GM21786 (cell line): ENCODE results near the gene SUFU.
A peak's percentile ranks its signal among the peaks of the same experiment; 100 is the strongest.
"Not testable (repeated sequence)": the region's sequence is repeated elsewhere in the genome, so short reads cannot be mapped to it uniquely, and the experiment has no call there.

Experiments
- ATAC-seq: cut with Tn5 transposase; IDR thresholded peaks from one replicate; pipeline ENCODE4 v1.9.1; 2021; ENCODE audit not compliant: unreplicated experiment

The SUFU gene

DNA sequence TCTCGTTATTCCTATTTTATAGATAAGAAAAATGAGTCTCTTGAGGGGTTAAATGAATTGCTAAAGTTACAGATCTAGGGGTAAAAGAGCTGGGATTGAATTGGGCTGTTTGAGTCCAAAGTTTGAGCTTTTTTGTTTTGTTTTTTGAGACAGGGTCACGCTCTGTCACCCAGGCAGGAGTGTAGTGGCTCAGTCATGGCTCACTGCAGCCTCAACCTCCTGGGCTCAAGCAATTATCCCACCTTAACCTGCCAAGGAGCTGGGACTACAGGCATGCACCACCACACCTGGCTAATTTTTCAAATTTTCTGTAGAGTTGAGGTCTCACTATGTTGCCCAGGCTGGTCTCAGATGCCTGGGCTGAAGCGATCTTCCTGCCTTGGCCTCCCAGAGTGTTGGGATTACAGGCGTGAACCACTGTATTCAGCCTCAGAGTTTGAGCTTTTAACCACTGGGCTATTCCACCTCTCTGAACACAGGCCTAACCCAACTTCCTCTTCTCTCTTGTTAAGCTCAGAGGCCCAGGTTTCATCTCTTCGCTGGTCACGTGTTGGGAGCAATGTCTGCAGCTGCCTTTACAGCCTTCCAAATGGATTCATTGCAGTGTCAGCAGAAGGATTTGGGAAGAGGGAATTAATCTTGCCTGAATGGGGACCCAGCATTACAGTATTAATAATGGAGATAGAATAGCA is 8.0 kb downstream of the SUFU start:
- ATAC-seq: peak; percentile 94

DNA sequence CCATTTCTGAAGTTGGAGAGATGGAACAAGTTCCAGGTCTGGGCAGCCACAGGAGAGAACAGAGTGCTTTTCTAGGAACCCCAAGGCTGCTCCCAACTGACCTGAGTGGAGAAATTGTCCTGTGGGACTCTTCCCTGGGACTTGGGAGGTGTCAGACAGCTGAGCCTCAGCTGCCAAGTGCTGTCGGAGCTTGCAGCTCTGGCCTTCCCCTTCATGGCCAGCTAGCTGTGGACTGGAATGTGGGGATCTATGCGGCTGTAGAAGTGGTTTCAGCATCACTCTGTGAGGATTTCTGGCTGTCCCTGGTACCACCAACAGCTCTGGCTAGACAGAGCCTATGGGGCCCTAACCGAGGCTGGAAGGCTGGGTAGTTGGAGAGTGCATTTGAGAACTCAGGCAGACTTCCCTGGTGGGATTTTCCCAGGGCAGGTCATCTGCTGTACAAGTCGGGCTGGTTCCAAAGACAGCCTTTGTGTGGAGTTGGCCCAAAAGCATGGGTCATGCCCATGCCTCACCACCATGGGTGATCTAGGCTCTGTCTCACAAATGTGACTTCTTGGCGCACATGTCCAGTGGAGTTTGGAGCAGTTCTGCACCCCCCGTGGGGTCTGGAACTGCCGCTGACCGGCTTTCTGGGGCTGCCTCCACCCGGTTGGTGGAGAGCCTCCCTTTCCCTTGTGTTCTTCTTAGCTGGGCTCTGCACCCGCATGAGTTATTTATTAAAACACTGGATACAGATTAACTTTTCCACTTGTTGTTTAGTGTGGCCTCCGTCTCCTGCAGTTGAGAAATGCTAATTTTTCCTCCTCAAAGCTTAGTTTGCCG is 10.9 kb downstream of the SUFU start:
- ATAC-seq: no peak

DNA sequence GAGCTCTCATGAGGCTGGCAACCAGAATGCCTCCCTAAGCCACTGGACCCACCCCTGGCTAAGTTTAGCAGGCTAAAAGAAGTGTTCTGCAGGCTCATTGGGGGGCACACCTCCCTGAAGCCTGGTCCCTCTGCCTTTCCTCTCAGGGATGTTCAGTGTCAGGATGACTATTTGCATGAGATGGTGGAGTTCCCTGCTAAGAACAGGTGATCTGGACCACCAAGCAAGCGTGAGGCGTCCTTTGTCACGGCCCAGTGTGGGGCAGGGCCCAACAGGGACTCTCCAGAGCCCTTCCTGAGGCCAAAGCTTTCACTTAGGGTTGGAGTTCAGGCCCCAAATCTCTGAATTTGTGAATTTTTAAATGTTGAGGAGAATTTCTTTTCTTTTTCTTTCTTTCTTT is 12.0 kb downstream of the SUFU start:
- no peak for ATAC-seq

DNA sequence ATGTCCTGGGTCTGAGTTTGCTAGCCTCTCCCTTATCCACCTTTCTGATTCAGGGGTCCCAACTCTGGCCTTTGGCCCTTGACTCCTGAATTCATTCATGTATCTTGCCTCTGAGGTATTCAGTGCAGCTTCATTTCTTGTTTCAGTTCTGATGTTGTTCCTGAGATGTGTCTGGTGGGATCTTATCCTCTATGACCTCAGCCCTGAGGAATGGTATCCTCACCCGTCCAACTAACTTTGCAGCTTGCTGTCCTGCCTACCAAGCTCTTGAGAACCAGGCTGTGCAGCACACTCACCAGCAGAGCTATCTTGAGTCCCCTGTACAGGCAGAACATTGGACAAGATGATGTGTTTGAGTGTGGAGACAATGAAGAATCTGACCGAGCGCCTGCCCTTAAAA is 13.8 kb downstream of the SUFU start:
- ATAC-seq: no peak

DNA sequence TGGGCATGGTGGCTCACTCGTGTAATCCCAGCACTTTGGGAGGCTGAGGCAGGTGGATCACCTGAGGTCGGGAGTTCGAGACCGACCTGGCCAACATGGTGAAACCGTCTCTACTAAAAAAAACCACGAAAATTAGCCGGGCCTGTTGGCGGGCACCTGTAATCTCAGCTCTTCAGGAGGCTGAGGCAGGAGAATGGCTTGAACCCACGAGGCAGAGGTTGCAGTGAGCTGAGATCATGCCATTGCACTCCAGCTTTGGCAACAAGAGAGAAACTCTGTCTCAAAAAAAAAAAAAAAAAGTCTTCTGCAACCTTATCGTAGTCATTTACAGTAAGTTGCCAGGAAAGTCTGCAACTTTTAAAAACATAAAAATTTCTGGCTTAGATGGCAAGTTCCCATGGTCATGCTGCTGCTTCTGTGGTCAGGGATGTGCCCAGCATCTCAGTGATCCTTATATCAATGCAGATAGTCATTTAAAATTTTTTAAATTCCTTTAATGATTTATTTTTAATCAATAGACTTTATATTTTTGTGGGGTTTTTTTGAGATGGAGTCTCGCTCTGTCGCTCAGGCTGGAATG is 15.6 kb downstream of the SUFU start:
- no peak for ATAC-seq

DNA sequence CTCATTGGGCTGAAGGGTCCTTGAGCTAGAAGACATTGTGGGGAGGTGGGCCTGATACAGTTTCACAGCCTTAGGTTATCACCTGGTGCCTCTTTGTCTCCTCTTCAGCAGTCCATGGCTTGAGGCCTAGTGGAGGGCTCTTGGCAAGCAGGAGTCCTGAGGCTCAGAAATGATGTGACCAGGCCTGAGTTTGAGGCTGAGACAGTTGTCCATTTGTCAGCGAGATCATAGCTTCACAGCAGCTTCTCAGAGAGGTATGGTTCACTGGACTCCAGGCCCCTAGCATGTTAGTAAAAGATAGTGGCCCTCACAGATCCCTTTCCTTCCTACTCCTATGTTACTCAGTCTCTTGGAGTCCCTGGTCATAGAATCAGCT is 19.1 kb downstream of the SUFU start:
- no peak for ATAC-seq

DNA sequence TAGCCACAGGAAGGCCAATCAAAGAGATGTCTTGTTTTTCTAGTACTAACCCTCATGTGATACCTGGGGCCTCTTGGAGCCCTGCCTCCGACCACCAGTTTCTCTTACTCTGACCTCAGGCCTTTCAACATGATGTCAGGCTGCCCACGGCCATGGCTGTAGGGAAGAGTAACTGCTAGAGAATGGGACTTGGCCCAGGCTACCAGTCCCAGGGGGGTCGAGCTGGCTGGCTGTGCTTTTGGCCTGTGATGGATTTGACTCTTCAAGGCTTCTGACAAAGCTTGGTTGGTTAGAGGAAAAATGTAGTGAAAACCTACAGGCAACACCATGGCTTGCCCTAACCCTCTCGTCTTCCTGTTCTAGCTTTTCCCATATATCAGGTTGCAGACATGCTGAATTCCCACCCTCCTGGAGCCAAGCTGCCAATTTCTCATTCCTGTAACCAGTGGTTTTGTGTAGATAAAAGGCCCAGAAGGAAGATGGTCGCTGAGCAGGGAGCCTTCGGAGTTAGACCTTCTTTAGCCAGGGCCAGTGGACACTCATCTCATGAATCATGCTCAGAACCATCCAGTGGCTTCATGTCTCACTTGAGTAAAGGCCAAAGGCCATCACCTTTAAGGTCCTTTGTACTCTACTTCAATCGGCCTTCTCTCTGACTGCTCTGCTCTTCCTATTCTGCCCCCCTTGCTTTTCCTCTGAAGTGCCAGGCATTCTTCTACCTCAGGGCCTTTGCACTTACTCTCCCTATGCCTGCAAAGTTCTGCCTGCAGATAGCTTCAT is 19.7 kb downstream of the SUFU start:
- no peak for ATAC-seq

DNA sequence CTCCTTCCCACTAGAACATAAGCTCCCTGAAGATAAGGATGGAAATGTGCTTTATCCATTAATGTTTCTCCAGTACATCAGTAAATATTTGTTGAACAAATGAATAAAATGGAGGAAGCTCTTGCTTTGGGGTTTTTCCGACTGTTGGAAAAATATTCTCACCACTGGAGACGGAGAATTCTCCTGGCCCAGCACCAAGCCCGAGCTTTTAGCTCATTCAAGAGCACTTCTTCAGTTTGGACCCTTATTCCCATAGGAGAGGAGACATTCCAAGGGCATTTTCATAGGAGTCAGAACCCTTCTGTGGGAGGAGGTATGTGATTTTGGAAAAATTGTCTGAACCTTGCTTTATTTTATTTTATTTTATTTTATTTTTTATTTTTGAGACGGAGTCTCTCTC is 21.0 kb downstream of the SUFU start:
- ATAC-seq: no peak

DNA sequence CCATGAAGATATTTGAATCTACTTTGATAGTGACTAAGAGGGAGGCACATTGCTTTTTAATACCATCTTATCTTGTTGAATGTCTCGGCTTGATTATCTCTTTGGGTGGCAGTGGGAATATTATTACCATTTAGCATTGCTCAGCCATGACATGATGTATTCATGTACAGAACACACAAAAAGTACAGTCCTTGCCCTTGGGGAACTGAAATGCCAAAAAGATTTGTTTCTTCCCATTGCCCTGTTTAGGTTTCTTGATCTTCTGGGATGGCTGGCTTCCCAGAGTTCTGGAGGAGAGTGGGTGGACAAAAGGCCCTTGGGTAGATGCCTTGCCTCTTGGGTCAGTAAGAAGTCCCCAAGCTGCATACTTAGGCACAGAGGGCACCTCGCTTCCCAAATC is 23.8 kb downstream of the SUFU start:
- no peak for ATAC-seq

DNA sequence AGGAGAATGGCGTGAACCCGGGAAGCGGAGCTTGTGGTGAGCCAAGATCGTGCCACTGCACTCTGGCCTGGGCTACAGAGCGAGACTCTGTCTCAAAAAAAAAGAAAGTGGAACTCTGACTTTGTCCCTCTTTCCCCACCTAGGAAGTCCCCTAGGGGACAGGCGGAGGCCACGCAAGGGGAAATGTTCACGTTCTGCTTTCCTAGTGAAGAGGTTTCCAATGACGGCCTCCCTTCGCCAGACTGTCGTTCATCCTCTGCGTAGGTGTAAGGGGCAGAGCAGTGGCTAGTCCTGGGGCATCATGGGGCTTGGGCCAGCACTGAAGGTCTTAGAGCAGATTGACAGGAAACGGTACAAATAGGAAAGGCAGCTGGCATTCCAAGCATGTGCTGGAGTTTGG is 30.6 kb downstream of the SUFU start:
- no peak for ATAC-seq

DNA sequence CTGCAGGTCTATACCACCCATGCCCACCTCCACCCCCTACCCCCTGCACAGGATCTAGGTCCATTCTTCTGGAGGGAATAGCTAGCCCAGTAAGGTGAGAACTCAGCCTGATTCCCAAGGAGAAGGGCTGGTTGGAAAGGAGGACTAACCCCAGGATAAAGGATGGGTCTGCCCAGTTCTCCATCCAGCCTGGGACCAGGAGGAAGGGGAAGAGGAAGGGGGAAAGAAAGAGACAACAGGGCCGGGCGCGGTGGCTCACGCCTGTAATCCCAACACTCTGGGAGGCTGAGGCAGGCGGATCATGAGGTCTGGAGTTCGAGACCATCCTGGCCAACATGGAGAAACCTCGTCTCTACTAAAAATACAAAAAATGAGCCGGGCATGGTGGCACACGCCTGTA is 31.2 kb downstream of the SUFU start:
- ATAC-seq: not testable (repeated sequence)

DNA sequence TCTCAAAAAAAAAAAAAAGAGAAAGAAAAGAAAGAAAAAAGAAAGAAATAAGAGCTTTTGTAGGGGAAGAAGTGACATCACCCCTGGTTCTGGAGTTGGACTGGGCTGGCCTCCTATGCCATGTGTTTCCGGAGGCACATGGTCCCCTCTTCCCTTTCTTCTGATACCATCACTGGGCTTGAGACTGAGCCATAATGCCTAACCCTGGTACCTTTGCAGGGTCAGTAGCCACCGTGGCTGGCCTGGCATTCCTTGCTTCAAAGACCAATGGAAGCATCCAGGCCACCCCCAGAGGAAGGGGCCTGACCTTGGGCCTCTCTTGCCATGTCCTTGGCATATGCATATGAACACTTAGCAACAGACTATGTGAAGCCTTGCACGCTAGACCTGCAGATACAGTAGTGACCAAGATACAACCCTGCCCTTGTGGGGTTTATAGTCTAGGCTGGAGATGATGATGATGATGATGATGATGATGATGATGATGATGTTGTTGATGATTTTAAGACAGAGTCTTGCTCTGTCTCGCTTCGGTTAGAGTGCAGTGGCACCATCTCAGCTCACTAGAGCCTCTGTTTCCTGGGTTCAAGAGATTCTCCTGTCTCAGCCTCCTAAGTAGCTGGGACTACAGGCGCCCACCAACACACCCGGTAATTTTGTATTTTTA is 31.8 kb downstream of the SUFU start:
- ATAC-seq: no peak

DNA sequence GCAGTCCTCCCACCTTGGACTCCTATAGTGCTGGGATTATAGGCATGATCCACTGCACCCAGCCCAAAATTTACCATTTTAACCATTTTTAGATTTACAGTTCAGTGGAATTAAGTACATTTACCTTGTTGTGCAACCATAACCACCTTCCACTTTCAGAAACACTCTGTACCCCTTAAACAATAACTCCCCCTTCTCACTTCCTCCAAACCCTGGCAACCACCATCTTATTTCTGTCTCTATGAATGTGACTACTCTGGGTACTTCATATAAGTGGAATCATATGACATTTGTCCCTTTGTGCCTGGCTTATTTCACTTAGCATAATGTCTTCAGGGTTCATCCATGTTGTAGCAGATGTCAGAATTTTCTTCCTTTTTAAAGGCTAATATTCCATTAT is 33.6 kb downstream of the SUFU start:
- peak; percentile 50 for ATAC-seq

DNA sequence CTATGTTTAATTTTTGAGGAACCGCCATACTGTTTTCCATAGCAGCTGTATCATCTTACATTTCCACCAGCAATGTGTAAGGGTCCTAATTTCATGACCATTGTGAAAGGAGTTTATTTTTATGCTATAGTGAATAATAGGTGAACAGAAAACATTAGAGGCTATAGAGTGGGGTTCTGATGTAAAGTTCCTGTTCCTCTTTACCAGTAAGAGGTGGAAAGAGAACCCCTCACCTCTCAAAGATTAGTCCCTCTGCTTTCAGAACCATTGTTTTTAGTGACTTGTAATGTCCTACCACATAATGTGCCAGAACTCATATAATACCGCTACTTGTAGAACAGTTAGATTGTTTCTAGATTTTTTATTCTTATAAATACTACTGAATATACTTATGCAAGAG is 34.2 kb downstream of the SUFU start:
- ATAC-seq: no peak

DNA sequence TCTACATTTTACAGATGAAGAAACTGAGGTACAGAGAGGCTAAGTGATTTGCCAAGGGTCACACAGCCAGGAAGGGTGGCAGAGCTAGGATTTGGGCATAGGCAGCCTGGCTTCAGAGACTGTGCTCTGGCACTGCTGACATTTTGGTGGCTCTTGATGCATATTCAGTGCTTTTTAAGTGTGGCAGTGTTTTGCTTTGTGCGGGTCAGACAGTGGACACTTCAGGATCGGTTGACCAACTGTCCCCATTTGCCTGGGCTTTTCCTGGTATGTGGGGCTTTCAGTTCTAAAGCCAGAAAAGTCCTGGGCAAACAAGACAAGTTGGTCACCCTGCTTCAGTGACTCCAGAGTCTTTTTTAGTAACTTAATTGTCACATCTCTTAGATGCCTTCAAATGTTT is 35.0 kb downstream of the SUFU start:
- no peak for ATAC-seq

DNA sequence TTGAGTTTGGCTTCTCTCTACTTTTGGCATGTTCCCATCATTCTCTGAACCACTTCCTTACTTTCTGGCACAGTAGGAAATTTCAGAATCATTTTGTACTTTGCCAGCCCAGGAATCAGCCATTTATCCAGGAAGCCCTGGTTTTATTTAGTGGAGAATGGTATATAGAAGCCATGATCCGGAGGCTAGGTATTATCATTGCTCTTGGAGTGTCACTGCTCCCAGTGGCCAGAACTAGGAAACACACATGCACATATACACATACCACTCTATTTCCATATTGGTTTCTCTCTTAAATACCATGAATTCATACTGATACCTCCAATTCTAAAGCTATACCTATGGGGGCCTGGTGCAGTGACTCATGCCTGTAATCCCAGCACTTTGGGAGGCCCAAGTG is 36.3 kb downstream of the SUFU start:
- peak; percentile 57 for ATAC-seq

DNA sequence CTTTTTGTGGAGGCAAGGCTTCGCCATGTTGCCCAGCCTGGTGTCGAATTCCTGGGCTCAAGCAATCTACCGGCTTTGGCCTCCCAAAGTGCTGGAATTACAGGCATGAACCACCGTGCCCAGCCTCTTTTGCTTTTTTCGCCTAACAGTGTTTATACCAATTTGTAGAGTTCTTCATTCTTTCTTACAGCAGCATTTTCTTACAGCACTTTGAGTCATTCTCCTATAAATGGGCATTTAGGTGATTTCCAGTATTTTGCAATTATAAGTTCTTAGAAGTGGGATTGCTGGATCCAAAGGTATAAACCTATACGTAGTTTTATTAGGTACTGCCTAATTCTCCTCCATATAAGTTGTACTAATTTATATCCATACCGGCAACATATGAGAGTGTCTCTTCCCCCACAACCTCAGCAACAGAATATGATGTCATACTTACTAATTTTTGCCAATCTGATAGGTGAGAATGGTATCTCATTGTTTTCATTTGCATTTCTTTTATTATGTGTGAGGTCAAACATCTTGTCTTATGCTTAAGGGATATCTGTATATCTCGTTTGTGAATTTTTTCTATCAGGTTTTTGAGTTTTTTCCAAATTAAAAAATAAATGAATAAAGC is 39.1 kb downstream of the SUFU start:
- ATAC-seq: no peak

DNA sequence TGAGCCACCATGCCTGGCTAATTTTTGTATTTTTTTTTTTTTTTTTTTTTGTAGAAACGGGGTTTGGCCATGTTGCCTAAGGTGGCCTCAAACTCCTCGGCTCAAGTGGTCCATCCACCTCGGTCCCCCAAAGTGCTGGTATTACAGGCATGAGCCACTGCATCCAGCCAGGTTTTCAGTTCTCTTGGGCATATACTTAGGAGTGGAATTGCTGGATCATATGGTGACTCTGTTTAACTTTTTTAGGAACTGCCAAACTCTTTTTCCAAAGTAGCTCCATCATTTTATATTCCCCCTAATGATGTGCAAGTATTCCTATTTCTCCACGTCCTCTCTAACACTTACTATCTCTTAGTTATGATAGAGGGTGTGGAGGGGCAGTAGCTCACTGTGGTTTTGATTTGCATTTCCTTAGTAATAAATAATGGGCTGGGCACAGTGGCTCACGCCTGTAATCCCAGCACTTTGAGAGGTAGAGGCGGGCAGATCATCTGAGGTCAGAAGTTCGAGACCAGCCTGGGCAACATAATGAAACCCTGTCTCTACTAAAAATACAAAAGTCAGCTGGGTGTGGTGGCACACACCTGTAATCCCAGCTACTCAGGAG is 41.6 kb downstream of the SUFU start:
- ATAC-seq: no peak

DNA sequence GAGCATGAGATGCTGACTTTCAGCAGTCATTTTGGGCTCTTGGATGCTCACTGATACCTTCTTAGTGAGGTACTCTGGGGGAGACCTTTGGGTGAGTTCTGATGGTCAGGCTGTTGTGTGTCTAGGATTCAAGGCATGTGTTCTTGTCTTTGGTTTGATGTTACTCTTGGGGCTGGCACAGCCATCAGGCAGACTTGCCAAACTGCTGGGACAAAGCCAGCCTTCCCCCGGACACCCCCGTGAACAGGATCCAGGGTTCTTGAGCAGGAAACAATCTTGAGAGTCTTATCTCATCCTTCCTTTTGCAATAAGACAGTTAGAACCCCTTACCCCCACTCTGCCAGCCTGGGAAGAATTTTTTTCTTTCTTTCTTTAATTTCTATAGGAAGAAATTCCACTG is 42.2 kb downstream of the SUFU start:
- ATAC-seq: no peak

DNA sequence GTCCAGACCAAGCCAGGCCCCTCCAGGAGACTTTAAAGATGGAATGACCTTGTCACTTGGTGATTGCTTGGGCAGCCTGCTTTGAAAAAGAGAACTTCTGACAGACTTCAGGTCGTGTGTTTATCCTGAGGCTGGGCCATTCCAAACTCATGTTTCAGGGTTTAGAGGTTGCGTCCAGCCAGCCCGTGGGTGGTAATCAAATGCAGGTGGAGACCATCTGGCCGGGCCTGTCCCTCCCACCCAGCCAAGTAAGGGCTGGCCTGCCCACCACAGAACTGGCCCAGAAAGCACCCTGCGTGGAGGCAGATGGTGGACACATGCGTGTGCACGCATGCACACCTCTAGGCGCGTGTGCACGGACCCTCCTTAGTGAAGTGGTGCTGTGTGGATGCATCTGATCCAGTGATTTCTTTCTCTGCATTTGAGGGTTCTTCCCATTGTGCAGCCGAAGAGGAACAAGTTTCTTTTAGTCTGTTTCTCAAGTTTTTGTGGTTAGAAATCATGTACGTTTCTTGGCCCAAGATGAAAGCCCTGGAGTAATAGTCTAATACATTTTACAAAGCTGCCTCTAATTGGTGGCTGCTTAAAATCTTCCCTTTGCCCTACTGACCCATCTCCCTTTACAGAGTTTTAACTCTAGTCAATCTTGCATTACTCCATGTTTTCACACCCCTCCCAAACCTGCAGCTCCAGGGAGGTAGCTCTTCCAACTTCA is 43.0 kb downstream of the SUFU start:
- no peak for ATAC-seq
